ENCODE results near the gene SLC39A11.
A peak's percentile ranks its signal among the peaks of the same experiment; 100 is the strongest.

Gene SLC39A11

GRCh38 chr17:72671016-72671415 is 421.5 kb downstream of the SLC39A11 start:
- H3K4me3 ChIP-seq (ENCODE audit: low read depth, low read length): no peak overlapping the region
- TF ChIP-seq, protein P1, sequence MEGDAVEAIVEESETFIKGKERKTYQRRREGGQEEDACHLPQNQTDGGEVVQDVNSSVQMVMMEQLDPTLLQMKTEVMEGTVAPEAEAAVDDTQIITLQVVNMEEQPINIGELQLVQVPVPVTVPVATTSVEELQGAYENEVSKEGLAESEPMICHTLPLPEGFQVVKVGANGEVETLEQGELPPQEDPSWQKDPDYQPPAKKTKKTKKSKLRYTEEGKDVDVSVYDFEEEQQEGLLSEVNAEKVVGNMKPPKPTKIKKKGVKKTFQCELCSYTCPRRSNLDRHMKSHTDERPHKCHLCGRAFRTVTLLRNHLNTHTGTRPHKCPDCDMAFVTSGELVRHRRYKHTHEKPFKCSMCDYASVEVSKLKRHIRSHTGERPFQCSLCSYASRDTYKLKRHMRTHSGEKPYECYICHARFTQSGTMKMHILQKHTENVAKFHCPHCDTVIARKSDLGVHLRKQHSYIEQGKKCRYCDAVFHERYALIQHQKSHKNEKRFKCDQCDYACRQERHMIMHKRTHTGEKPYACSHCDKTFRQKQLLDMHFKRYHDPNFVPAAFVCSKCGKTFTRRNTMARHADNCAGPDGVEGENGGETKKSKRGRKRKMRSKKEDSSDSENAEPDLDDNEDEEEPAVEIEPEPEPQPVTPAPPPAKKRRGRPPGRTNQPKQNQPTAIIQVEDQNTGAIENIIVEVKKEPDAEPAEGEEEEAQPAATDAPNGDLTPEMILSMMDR (conservative IDR thresholded peaks at IDR 0.05; ENCODE audit: low read depth, low read length): no peak
- no peak for DNase-seq (ENCODE audit: low read depth)

GRCh38 chr17:72667096-72668063 is 425.1 kb downstream of the SLC39A11 start:
- H3K4me3 ChIP-seq (ENCODE audit: low read depth, low read length): no peak overlapping the region

GRCh38 chr17:72665852-72666851 is 426.3 kb downstream of the SLC39A11 start:
- peak; percentile 62 for DNase-seq (ENCODE audit: low read depth)
- no peak overlapping the region for H3K4me3 ChIP-seq (ENCODE audit: low read depth, low read length)
- TF ChIP-seq, protein P1 (conservative IDR thresholded peaks at IDR 0.05; ENCODE audit: low read depth, low read length): no peak

More at GRCh38 chr17:72667096-72668063, 425.1 kb downstream of the SLC39A11 start:
- DNase-seq (ENCODE audit: low read depth): peak; percentile 44
- TF ChIP-seq, protein P1 (conservative IDR thresholded peaks at IDR 0.05; ENCODE audit: low read depth, low read length): no peak

GRCh38 chr17:72662827-72663190 is 429.7 kb downstream of the SLC39A11 start:
- TF ChIP-seq, protein P1 (conservative IDR thresholded peaks at IDR 0.05; ENCODE audit: low read depth, low read length): no peak
- DNase-seq (ENCODE audit: low read depth): no peak
- no peak overlapping the region for H3K4me3 ChIP-seq (ENCODE audit: low read depth, low read length)

DNA sequence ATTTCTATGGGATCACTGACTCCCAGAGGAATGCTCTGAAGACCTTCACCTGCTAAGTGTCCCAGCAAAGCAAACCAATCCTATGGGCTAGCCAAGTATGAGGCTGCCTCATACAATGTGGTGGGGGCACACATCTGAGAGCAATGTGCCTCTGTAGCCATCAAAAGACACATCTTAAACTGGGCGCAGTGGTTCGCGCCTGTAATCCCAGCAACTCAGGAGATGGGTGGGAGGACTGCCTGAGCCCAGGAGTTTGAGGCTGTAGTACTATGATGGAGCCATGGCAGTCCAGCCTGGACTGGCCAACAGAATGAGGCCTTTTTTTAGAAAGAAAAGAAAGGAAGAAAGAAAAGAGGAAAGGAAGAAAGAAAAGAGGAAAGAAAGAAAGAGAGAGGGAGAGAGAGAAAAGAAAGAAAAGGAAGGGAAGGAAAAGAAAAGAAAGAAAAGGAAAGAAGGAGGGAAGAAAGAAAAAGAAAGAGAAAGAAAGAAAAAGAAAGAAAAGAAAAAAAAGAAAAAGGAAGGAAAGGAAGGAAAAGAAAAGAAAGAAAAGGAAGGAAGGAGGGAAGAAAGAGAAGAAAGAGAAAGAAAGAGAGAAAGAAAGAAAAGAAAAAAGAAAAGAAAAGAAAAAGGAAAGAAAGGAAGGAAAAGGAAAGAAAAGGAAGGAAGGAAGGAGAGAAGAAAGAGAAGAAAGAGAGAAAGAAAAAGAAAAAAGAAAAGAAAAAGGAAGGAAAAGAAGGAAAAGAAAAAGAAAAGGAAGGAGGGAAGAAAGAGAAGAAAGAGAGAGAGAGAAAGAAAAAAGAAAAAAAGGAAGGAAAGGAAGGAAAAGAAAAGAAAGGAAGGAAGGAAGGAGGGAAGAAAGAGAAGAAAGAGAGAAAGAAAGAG is 430.3 kb downstream of the SLC39A11 start:
- no peak for DNase-seq (ENCODE audit: low read depth)
- H3K4me3 ChIP-seq (ENCODE audit: low read depth, low read length): no peak overlapping the region
- TF ChIP-seq, protein P1 (conservative IDR thresholded peaks at IDR 0.05; ENCODE audit: low read depth, low read length): no peak
